Mucosa of descending colon (tissue), 3 donors: ENCODE results near the gene PTDSS2. TPM values are rescaled to one million over a fixed set of nuclear protein-coding genes. Genes with fewer than 3 reads are reported as not detected.

Experiments used
- ATAC-seq: fragments of 200-7000 bp; cut with Tn5 transposase; one replicate; pipeline ENCODE4 v1.9.1; 2020; ENCODE audit warnings: mild to moderate bottlenecking, moderate library complexity
- DNase-seq, 3 donors: peaks; one replicate each; pipeline ENCODE4 v3.0.0-alpha.2; 2020
- H3K36me3 ChIP-seq: fragments of 200-600 bp; one replicate; pipeline ENCODE4 v1.8.0; 2021; ENCODE audit warnings: low read depth, mild to moderate bottlenecking
- H3K4me1 ChIP-seq: fragments of 200-600 bp; one replicate; pipeline ENCODE4 v1.8.0; 2021; ENCODE audit warnings: low read depth, mild to moderate bottlenecking
- H3K4me3 ChIP-seq: fragments of 200-600 bp; one replicate; pipeline ENCODE4 v1.8.0; 2021; ENCODE audit warnings: mild to moderate bottlenecking
- H3K9me3 ChIP-seq: fragments of 200-600 bp; one replicate; pipeline ENCODE4 v1.8.0; 2021; ENCODE audit warnings: mild to moderate bottlenecking
- intact Hi-C, 2 donors: fragments of 100-400 bp; cut with DNase I in 1 of 2; cut with micrococcal nuclease in 1 of 2; formaldehyde crosslinking; loops; one replicate each; pipeline versions ENCODE4 v1.11.0 to v1.11.1; 2022; cut with DNase I, micrococcal nuclease
- total RNA-seq, 3 donors: library from RNA; stranded (reverse); fragmentation: NEBNext Ultra II Directional in 2 of 3; extraction: Animal tissue kit (Norgen Biotek cat#: 25700) in 2 of 3; gene quantifications; one replicate each; pipeline versions ENCODE4 v1.2.1 to v1.2.4, GENCODE V29; 2021 to 2023
- TF ChIP-seq, protein P1 (sequence below): fragments of 200-600 bp; IDR thresholded peaks from one replicate; pipeline ENCODE4 v1.8.0; 2022; ENCODE audit warnings: antibody characterized with exemption, mild to moderate bottlenecking
- donor health status: DM: no; HTN: no; CAD: no; lungs with moderate emphysema.
- donor health status: DM: no; HTN: no; CAD: no.
- donor health status: DM: no; HTN: yes; CAD: no.

Gene PTDSS2
- total RNA-seq, 3 donors from 2014 or later = 19.2 to 34.8 (median 27.3) TPM

DNA sequence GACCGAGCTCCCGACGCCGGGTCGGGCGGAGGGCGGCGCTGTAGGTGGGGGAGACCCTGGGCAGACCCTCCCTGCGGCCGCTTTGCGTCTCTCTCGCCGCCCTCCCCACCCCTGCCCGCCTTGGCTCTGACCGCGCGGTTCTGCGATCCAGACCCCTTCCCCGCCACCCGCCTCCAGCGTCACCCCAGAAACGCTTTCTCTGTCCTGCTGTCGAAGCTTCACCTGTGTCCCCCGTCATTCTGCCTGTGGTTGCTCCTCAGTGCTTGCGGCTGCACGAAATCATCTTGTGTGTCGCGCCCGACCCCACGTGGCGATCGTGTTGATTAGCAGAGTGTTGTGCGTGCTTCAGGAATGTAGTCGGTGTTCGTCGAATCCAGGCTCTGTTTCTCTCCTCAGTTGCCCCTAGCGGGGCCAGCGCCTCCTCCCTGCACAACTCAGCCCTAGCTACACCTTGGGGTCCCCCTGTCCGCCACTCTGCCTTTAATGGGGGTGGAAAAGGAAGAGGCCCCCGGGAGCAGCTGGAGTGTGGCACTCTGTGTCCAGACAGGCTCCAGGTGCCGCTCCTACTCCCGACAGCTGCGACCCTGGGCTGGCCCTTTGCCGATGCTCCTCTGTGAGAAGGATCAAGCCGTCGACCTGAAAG lies 851 bp downstream of the PTDSS2 start:
- intact Hi-C loops = no loop called here
- DNase-seq (peak; percentile 82 to 86 (median 83)), ATAC-seq (peak; percentile 53)
- TF ChIP-seq, protein P1, sequence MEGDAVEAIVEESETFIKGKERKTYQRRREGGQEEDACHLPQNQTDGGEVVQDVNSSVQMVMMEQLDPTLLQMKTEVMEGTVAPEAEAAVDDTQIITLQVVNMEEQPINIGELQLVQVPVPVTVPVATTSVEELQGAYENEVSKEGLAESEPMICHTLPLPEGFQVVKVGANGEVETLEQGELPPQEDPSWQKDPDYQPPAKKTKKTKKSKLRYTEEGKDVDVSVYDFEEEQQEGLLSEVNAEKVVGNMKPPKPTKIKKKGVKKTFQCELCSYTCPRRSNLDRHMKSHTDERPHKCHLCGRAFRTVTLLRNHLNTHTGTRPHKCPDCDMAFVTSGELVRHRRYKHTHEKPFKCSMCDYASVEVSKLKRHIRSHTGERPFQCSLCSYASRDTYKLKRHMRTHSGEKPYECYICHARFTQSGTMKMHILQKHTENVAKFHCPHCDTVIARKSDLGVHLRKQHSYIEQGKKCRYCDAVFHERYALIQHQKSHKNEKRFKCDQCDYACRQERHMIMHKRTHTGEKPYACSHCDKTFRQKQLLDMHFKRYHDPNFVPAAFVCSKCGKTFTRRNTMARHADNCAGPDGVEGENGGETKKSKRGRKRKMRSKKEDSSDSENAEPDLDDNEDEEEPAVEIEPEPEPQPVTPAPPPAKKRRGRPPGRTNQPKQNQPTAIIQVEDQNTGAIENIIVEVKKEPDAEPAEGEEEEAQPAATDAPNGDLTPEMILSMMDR = no peak
- peak overlapping the region; percentile 93 for H3K4me3 ChIP-seq
- no peaks in the 10 kb centered on the region for H3K36me3 ChIP-seq
- H3K4me1 ChIP-seq = peaks cover 25% of the 10 kb centered on the region
- H3K9me3 ChIP-seq = no peaks in the 10 kb centered on the region

DNA sequence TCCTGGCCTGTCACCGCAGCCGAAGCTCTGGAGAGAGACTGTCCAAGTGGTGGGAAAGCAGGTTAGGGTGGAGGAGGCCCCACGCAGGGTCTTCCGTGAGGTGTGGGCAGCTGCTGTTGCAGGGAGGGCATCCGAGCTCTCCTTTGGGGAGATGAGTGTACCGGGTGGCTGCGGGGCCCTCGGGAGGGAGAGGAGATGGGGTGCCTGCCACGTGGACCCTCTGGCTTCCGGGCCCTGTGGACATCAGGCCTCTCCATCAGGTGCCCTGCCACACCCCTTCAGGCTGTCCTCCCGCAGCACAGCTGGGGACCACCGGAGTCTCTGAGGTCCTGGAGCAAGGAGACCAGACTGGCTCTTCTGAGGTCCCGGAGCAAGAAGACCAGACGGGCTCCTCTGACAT lies 1.7 kb downstream of the PTDSS2 start:
- intact Hi-C loops = no loop called here
- Histone ChIP-seq H3K36me3 (no peaks in the 10 kb centered on the region), H3K9me3 (no peaks in the 10 kb centered on the region), H3K4me1 (peaks cover 25% of the 10 kb centered on the region), H3K4me3 (no peak overlapping the region)
- ATAC-seq = no peak
- TF ChIP-seq, protein P1 = no peak
- DNase-seq = peak in 1 of 3 donors; percentile 57

DNA sequence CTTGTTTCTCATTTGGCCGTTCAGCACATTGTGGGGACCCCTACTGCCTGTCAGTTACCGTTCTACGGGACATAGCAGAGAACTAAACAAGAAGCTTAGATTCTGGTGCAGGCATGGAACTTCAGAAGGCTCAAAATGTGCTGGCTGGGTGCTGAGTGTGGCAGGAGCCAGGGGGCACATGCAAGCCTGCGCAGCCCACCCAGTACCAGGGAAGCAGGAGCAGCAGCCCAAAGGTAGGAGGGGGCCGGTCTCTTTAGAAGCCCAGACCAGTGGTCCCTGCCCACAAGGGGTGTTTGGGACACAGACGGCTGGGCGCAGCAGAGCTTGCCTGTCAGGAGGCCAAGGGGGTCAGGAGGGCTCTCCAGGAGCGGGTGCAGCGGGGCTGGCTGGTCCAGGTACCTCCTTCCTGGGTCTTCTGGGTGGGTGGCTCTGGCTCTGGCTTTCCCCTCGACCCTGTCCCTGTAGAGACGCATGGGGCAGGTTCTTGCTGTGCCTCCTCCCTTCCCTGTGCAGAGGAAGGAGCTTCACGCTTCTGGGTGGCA lies 2.2 kb downstream of the PTDSS2 start:
- ATAC-seq (no peak), DNase-seq (peak in 1 of 3 donors; percentile 55)
- peaks cover 25% of the 10 kb centered on the region for H3K4me1 ChIP-seq
- TF ChIP-seq, protein P1 = no peak
- intact Hi-C loops = no loop called here
- H3K4me3 ChIP-seq = no peak overlapping the region
- no peaks in the 10 kb centered on the region for H3K36me3 ChIP-seq
- no peaks in the 10 kb centered on the region for H3K9me3 ChIP-seq

DNA sequence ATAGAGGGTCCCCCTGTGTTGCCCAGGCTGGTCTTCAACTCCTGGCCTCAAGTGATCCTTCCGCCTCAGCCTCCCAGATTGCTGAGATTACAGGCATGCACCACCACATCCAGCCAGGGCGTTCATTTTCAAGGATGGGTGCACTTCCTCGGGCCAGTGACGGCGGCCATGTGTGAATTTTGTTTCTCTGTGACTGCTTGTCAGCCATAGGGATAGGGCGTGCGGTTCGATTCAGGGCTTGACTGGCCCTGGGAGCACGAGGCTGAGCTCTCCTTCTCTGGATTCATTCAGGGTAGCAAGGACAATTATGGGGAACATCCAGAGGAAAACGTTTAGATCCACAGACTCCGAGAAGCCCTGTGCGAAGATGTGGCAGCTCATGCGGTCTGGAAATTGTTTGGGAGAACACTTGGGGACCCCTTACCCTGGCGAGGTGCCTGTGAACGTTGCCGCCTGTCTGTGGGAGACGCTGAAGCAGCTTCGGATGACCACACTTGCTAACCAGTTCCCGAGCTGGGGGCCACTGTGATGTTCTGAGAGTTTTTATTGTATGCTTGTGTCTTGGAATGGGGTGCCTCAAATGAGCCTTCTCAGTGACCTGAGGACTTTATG lies 2.9 kb downstream of the PTDSS2 start:
- Histone ChIP-seq H3K36me3 (no peaks in the 10 kb centered on the region), H3K4me3 (no peak overlapping the region), H3K4me1 (peaks cover 21% of the 10 kb centered on the region), H3K9me3 (no peaks in the 10 kb centered on the region)
- no peak for DNase-seq
- TF ChIP-seq, protein P1 = no peak
- ATAC-seq = no peak
- intact Hi-C loops = no loop called here

DNA sequence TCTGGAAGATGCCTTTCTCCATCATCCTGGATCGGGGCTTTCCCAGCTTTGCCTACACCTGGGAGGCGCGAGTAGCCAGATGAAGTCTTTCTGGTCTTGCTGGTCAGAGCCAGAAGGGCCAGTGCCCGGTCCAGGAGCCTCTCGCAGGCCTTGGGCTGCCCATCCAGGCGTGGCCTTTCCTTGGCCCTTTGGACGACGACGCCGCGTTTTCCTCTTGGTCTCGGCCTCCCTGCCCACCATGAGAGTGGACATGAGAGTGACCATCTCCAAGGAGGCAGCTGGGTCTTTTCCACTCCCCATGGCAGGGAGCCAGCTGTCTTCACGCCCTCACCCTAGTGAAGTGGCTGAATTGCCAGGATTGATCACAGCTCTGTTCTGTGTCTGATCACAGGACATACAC lies 3.5 kb downstream of the PTDSS2 start:
- H3K4me3 ChIP-seq = no peak overlapping the region
- H3K9me3 ChIP-seq = no peaks in the 10 kb centered on the region
- peaks cover 21% of the 10 kb centered on the region for H3K4me1 ChIP-seq
- intact Hi-C loops = no loop called here
- ATAC-seq = no peak
- TF ChIP-seq, protein P1 = no peak
- no peaks in the 10 kb centered on the region for H3K36me3 ChIP-seq
- DNase-seq = no peak
